GM13977 (cell line): ENCODE data around the gene LMO2.

Source experiments
- DNase-seq: peaks from one replicate; pipeline ENCODE4 v3.0.0; 2012; ENCODE audit warnings: low spot score
- in situ Hi-C: fragments of 300-500 bp; cut with MboI; formaldehyde crosslinking; loops from one replicate; pipeline ENCODE4 v1.12.0; 2022; ENCODE audit warnings: low sequenced_read_pairs, low pct_unique_long_range_greater_than_20kb, mixed read lengths, inconsistent platforms; ENCODE audit not compliant: unreplicated experiment
- TF ChIP-seq, protein P1 (sequence below): IDR thresholded peaks from 2 replicates; pipeline ENCODE4 v1.5.1; 2012; ENCODE audit warnings: mild to moderate bottlenecking, control low read depth; ENCODE audit not compliant: insufficient read depth; ENCODE audit errors: extremely low read depth, missing control alignments

Gene LMO2

DNA sequence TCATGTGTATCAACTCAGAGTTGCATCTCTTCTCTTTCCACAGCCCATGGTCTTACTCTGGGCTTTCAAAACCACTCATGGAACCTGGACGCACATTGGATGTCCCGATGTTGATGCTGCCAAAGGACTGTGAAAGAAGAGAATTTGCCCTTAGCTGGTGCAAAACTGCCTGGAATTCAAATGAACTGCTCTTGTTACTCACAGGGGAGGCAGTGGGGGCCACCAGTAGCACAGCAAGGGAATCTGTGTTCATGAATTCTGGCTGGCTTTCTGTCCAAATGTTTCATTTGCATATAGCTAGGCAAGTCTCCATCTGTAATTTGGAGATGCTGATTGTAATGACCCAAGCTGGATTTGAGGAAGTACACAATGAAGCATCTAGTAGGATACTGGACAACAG lies 24.9 kb downstream of the LMO2 start:
- in situ Hi-C loops: no loop called here
- DNase-seq: no peak
- TF ChIP-seq, protein P1, sequence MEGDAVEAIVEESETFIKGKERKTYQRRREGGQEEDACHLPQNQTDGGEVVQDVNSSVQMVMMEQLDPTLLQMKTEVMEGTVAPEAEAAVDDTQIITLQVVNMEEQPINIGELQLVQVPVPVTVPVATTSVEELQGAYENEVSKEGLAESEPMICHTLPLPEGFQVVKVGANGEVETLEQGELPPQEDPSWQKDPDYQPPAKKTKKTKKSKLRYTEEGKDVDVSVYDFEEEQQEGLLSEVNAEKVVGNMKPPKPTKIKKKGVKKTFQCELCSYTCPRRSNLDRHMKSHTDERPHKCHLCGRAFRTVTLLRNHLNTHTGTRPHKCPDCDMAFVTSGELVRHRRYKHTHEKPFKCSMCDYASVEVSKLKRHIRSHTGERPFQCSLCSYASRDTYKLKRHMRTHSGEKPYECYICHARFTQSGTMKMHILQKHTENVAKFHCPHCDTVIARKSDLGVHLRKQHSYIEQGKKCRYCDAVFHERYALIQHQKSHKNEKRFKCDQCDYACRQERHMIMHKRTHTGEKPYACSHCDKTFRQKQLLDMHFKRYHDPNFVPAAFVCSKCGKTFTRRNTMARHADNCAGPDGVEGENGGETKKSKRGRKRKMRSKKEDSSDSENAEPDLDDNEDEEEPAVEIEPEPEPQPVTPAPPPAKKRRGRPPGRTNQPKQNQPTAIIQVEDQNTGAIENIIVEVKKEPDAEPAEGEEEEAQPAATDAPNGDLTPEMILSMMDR: no peak

DNA sequence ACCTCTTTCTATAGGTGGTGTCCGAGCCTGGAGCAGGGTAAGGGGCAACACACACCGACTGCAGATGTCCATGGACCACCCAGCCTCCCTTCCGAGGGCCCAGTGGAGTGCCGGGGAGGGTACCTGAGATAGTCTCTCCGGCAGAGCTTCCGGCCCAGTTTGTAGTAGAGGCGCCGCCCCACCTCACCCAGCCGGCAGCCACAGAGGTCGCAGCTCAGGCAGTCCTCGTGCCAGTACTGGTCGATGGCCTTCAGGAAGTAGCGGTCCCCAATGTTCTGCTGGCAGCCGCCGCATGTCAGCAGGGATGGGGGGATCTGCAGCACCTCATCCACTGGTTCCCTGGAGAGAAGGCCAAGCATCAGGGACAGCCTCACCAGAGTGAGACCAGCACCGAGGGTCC lies 27.4 kb downstream of the LMO2 start:
- in situ Hi-C loops: no loop called here
- TF ChIP-seq, protein P1: no peak
- DNase-seq: no peak

DNA sequence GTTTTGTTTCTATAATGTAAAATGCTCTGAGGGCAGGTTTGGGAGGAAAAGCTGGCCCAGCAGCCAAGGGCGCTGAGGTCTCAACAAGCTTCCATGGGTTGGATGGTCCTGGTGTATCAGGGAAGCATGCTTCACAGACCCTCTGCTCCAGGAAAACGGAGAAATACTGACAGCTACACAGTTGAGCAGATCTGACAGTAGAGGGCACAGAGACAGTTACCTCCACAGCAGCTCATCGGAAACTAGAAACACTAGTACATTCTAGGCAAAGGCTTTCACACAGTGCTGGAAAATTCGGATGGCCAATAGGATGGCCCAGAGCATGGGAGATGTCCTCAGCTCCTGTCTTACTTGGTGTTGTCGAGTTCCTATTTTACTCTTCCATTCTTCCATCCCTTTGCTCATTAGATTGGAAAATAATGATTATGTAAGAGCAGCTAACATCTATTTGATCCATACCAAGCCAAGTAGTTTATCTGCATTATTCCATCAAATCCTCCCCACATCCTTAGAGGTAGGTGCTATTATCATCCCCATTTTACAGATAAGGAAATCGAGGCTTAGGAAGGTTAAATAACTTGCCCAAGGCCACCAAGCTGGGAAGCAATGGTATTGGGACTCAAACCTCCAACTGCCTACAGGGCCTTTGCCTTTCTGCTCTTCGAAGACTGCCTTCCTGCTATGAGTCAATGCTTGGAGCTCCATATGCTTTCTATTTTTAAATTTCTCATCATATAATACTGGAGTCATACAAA lies 28.3 kb downstream of the LMO2 start:
- in situ Hi-C loops: no loop called here
- no peak for DNase-seq
- TF ChIP-seq, protein P1: no peak

GRCh38 chr11:33861941-33862589 lies 29.8 kb downstream of the LMO2 start:
- in situ Hi-C loops: no loop called here
- TF ChIP-seq, protein P1: no peak
- no peak for DNase-seq

- in situ Hi-C loops: no loop called here
- TF ChIP-seq, protein P1: no peak
- DNase-seq: no peak
Observed at GRCh38 chr11:33861386-33861785, 30.5 kb downstream of the LMO2 start.

DNA sequence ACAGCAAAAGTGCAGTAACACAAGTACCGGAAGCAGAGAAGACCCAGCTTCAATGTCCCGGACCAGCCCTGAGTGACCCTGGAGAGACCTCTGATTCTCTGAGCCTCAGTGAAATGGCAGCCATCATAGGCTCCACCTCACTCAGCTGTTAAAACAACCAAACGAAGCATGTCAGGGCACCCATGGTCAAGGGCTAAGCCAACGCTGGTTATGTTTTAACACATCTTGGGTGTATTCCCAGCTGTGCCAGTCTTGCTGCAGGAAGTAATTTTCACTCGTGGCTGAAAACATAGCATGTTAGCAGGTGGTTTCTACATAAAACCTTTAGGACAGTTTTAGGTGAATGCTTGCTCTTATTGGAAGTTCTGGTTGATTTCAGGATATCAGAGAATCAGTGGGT lies 30.9 kb downstream of the LMO2 start:
- TF ChIP-seq, protein P1: no peak
- DNase-seq: no peak
- in situ Hi-C loops: no loop called here
